RWPE1 (cell line): ENCODE results near the gene SLC66A3.

ENCODE experiments used
- CTCF ChIA-PET: fragments of 350-600 bp; sonication (Branson Sonifier 250); formaldehyde crosslinking; extraction: SDS; loops from one replicate; lab custom pipeline; 2021; lab: Yijun Ruan, JAX
- POLR2A ChIA-PET: fragments of 400-600 bp; formaldehyde crosslinking; extraction: SDS; loops from one replicate; lab custom pipeline; 2020; ENCODE audit warnings: antibody characterized with exemption; ENCODE audit not compliant: low non-redundant PET; lab: Yijun Ruan, JAX
- DNase-seq: peaks from one replicate; pipeline ENCODE4 v3.0.0; 2012; ENCODE audit warnings: low spot score
- H3K27ac ChIP-seq: fragments of 450-650 bp; 2 replicates; pipeline ENCODE4 v1.5.1; 2017
- CTCF ChIP-seq: fragments of 450-650 bp; conservative IDR thresholded peaks from 2 replicates; pipeline ENCODE4 v1.5.1; 2017; ENCODE audit warnings: low read depth, mild to moderate bottlenecking

The SLC66A3 gene

GRCh38 chr2:11142330-11142729, 12.9 kb upstream of the SLC66A3 start:
- DNase-seq: no peak
- CTCF ChIA-PET: no interaction called here

DNA sequence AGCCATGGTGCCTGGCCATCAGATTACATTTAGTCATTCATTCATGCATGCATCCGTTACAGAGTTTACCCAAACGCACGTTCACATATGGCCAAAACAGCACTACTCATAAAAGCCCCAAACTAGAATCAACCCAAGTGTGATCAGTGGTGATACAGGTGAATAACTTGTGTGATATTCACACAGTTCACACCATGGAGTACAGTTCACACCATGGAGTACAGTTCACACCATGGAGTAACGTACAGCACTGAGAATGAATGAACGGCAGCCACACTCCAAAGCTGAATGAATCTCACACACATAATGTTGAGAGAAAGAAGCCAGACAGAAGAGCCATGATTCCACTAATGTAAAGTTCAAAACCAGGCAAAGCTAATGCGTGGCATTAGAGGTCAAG, 12.3 kb upstream of the SLC66A3 start:
- CTCF ChIA-PET: no interaction called here
- TF ChIP-seq CTCF: no peak
- H3K27ac ChIP-seq: no peak overlapping the region
- DNase-seq: no peak
- POLR2A ChIA-PET: no interaction called here

More at GRCh38 chr2:11142330-11142729, 12.9 kb upstream of the SLC66A3 start:
- no peak for TF ChIP-seq CTCF
- POLR2A ChIA-PET: no interaction called here
- H3K27ac ChIP-seq: no peak overlapping the region

DNA sequence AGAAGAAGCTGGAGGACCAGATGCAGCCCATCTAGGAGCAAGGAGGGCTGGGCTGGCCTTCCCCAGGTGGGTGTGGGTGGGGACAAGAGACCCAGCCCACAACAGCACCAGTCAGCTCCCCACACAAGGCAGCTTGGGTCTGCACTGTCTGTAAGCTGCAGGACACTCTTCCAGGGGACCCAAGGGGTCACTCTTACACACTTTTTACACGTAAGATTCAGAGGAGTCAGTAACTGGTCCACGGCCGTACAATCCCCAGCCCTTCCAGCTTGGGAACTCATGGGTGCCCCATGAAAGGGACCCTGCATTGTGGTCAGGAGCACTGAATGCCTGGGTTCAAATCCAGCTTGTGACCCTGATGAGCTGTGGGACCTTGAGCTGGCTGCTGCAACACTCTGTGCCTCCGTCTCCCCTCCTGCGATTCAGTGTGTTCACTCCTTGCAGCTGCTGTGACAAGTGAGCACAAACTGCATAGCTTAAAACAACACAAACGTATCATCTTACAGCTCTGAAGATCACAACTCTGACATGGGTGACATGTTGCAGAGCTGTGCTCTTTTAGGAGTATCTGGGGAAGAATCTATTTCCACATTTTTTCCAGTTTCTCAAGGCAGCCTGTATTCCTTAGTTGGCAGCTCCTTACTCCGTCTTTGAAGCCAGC, 11.1 kb upstream of the SLC66A3 start:
- no peak for DNase-seq
- H3K27ac ChIP-seq: no peak overlapping the region
- no peak for TF ChIP-seq CTCF
- CTCF ChIA-PET: interaction anchor here (0.5 to 2.8 kb wide), 4 partner anchors 11 to 535 kb away, joined by 3 to 9 read pairs (median 3); a partner anchor contains a TSS
- POLR2A ChIA-PET: no interaction called here

- no peak for DNase-seq
- TF ChIP-seq CTCF: no peak
- POLR2A ChIA-PET: no interaction called here
- CTCF ChIA-PET: interaction anchor here (0.6 to 2.8 kb wide), 4 partner anchors 12 to 438 kb away, joined by 3 to 9 read pairs (median 3); a partner anchor contains a TSS
- no peak overlapping the region for H3K27ac ChIP-seq
Observed at GRCh38 chr2:11144738-11145079, 10.6 kb upstream of the SLC66A3 start.

DNA sequence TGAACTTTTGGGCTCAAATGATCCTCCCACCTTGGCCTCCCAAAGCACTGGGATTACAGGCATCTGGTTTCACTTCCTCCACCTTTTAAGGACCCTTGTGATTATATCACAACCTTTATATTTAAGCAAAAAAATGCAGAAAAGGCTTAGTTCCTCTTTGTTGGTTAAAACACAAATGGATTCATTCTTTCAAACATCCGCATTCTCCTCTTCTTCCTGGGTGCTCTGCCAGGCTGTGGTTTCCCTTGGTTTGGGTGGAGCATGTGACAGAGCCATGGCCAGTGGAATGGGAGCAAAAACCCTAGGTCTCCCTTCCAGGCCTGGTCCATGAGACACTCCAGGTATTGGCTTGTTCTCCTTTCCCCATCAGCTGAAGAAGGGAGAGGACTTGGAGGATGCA, 9.9 kb upstream of the SLC66A3 start:
- CTCF ChIA-PET: interaction anchor here (0.6 to 2.8 kb wide), 3 partner anchors 13 to 437 kb away, joined by 3 to 9 read pairs (median 3); a partner anchor contains a TSS
- H3K27ac ChIP-seq: no peak overlapping the region
- no peak for DNase-seq
- TF ChIP-seq CTCF: no peak
- POLR2A ChIA-PET: no interaction called here

DNA sequence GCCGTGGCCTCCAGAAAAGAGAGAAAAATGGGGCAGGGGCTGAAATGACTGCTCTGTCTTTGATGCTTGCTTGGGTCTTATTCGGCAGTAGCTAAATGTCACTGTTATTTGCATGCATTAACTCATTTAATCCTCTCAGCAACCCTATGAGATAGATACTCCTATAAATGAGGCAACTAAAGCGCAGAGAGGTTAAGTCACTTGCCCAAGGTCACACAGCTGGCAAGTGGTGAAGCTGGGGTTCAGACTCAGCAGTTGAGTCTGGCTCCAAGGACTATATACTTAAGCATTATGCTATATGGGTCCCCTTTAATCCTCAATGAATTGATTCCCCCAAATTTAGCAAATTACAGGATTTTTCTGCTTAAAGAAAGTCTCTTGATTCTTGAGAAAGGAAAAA, 9.2 kb upstream of the SLC66A3 start:
- POLR2A ChIA-PET: no interaction called here
- no peak for DNase-seq
- no peak overlapping the region for H3K27ac ChIP-seq
- no peak for TF ChIP-seq CTCF
- CTCF ChIA-PET: interaction anchor here (1.2 to 2.8 kb wide), 2 partner anchors 13 to 437 kb away, joined by 3 to 9 read pairs; a partner anchor contains a TSS
